HG03025 (cell line): ENCODE measurements around the gene FCAMR.

Experiments used
- ATAC-seq: cut with Tn5 transposase; IDR thresholded peaks from one replicate; pipeline ENCODE4 v1.9.1; 2021; ENCODE audit warnings: mild to moderate bottlenecking, moderate library complexity; ENCODE audit not compliant: unreplicated experiment, low FRiP score

Gene FCAMR

DNA sequence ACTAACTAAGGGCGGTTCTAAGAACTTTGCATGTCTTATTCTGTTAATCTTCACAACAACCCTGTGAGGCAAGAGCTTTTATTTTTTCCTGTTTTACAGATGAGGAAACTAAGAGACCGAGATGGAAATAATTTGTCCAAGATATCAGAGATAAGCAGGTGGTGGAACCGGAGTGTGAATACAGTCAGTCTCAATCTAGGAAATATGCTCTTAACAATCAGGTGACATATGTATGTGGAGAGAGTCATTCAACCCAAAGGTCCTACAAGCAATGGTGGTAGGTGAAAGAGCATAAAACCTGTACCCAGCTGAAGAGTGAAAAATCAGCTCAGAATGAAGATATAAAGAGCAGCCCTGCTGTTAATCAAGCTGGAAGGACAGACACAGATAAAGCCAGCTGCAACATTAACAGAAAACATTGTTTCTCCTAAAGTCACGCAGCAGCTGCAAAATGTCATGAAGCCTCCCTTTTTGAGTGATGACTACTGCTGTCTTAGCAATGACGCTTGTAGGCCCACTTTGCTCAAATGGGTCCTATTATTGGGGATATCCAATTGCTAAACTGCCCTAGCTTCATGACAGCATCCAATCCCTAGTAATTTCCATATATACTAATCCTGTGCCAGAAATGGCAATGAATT, 30.5 kb upstream of the FCAMR start:
- no peak for ATAC-seq

- no peak for ATAC-seq
These were observed 28.6 kb upstream of the FCAMR start for GRCh38 chr1:206998816-206999215.

DNA sequence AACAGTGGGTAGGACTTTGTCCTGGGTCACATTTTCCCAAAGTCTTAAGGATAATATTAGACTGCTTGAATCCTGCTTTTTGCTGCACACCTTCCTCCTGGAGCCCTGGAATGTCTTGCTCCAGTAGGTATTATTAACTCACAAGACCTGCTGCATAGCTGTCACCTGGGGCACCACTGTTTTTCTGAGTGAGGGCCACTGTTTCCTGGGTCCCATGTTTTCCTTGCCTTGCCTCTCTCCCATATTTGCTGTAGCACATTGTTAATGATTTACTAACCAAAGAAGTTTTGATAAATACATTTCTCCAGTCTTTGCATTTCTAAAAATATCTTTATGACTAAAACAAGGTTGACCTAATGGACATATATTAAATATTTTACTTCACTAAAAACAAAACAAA, 22.5 kb upstream of the FCAMR start:
- ATAC-seq: no peak

DNA sequence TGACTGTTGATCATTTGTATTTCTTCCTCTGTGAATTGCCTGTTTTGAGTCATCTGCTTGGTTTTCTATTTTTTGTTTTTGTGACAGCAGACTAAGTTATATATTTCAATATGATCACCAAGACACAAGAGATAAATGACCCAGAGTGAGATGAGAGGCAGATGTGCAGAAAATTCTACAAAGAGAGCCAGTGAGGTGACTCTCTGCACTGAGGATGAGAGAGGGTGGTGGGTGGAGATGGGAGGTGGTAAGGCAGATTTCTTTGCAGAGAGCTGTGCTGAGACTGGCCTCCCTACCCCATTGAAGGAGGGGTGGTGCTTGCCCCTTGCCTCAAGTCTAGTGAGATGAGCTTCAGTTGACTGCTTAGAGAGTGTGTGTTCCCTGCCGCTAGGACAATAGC, 17.6 kb upstream of the FCAMR start:
- ATAC-seq: no peak

DNA sequence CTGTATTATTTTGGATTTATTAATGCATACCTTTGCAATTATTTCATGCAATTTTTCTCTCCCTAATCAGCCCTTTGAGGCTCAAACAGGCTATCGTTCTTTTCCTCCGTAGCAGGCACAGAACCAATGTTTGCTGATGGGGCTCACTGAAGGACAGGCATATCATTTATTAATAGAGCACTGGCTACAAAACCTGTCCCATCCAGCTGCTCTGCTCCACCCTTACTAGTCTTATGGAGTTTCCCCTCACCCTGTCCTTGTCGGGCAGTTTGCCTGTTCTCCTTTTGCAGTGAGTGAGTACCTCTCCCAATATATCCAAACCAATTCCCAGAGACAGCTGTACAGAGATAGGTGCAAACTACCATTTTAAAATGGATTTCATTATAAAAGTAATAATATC, 16.6 kb upstream of the FCAMR start:
- ATAC-seq: no peak

GRCh38 chr1:206986402-206986801, 16.1 kb upstream of the FCAMR start:
- ATAC-seq: no peak

- no peak for ATAC-seq
These were observed 15.0 kb upstream of the FCAMR start for GRCh38 chr1:206985162-206985749.

- ATAC-seq: no peak
These were observed 12.0 kb upstream of the FCAMR start for GRCh38 chr1:206982216-206982615.

GRCh38 chr1:206979379-206980043, 9.3 kb upstream of the FCAMR start:
- ATAC-seq: no peak

DNA sequence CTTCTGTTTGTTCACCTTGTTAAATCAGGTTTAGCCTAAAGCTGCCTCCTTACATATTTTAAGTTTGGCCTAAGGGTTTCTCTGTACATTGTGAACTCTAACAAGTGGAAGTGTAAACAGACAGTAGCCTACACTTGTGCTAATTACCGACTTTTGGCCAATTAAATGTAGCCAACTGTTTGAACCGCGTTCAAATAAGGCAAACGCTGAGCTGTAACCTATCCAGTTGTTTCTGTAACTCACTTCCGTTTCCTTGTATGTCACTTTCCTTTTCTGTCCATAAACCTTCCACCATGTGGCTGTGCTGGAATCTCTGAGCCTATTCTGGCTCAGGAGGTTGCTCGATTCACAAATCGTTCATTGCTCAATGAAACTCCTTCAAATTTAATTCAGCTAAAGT, 8.0 kb upstream of the FCAMR start:
- no peak for ATAC-seq

DNA sequence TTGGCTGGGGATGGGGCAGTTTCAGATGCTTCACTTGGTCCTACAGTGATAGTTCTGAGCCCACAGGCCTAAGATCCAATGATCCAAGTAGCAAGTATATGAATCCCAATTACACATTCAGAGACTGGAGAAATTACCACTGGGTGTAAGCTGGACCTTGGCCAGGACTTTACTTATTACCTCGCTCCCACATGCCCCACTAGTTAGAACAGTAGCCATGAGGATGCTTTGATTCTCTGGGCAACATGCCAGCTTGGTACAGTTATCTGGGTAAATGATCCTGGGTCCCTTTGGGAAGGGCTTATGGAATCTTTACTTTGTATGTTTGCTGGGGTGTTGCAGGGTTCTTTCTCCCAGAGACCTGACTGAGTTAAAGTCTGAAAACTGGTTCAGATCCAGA, 5.0 kb upstream of the FCAMR start:
- no peak for ATAC-seq

DNA sequence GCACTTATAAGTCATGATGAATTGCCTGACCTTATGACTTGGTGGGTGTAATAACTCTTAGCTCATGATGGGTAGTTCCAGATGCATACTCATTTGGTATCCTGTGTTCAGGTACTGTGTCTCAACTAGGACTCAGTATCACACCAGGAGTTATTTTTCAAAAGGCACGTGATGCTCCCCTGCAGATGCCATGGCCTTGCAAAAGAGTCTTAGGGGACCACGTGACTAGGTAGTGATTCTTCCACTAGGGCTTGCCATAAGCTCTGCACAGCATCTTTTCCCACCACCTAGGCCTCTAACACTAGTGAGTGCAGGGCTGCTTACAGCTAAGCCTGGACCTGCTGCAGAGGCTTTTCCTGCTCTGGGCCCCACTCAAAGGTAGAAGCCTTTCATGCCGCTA, 3.9 kb upstream of the FCAMR start:
- no peak for ATAC-seq

DNA sequence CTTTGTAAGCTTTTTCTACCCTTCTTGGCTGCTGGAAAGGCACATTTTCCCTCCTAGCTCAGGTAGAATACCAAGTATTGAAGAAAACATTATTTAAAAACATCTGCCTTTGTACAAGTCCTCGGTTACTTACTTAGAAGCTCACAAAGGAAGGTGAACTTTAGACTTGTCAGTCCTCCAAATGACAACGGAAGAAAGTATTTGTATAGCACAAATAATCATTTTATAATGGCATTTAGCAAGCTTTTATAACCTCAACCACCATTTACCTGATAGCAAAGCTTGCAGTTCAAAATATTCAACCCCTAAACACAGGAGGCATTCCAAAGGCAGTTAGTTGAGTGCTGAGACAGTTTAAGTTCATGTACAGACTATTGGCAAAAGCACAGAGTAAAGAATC, 2.5 kb upstream of the FCAMR start:
- ATAC-seq: no peak

- no peak for ATAC-seq
These were observed 882 bp upstream of the FCAMR start for GRCh38 chr1:206971029-206971655.

DNA sequence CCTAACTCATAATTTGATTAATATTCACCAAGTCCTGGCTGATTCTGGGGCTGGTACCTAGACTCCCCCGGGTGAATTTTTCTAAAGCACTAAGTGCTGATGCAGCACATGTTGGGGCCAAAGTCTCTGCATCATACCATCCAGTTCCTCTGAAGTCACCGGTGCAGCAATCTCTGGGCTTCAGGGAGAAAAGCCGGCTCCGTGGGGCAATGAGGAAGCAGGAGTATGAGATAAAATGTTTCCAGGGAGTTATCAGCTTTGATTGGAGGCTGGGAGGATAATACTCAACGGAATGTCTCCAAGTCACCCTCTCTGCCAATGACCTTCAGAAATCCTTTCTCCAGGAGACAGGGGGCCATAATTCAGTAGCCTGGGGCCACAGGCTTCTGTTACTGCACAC, 1.2 kb downstream of the FCAMR start:
- ATAC-seq: no peak

DNA sequence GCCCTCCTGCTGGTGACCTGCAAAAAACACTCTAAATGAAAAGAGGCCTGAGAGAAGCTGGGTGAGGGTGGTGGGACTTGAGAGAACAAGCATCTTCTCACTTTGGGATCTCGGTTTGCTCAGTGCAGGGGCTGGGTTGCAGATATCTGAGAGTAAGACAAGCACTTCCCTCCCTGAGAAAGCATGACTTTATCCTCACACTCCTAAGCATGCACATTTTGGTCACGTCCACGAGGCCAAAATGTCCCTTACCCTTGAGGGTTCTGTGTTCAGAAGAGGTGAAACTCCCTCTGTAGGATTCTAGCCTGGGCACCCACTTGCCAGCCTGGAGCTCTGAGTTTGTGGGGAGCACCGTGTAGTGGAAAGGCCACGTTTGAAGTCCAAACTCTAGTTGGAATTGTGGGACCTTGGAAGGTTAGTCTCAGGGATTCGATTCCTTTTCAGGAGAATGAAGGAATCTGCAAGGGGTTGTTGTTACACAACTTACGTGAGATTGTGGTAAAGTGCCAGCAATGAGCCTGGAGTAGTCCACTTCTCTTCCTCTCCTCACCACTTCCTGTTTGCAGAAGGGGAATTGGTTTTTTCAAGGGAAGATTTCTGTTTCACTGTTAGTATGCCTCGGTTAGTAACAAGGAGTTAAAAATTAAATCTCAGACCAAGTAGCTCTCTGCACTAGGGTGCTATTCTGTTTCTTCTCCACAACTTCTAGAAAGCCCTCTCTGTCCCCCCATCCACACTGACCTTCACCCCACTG, 3.0 kb downstream of the FCAMR start:
- ATAC-seq: no peak

DNA sequence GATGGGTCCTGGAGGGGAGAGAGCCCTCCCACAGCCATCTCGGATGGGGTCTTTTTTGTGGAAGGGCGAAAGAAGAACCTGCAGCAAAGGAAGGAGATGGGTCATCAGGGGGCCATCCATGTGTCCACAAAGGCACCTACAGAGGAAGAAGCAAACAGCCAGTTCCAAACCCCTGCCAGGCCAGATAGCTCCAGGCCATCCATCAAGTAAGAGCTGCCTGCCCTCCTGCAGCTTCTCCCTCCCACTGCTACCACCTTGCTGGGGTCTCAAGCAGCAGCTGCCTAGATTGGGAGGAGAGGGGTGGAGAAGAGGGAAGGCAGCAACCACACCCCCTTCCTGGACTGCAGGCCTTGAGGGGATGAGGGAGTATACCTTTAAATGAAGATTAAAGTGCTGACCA, 4.5 kb downstream of the FCAMR start:
- ATAC-seq: no peak

- ATAC-seq: no peak
These were observed 6.5 kb downstream of the FCAMR start for GRCh38 chr1:206963740-206964139.

DNA sequence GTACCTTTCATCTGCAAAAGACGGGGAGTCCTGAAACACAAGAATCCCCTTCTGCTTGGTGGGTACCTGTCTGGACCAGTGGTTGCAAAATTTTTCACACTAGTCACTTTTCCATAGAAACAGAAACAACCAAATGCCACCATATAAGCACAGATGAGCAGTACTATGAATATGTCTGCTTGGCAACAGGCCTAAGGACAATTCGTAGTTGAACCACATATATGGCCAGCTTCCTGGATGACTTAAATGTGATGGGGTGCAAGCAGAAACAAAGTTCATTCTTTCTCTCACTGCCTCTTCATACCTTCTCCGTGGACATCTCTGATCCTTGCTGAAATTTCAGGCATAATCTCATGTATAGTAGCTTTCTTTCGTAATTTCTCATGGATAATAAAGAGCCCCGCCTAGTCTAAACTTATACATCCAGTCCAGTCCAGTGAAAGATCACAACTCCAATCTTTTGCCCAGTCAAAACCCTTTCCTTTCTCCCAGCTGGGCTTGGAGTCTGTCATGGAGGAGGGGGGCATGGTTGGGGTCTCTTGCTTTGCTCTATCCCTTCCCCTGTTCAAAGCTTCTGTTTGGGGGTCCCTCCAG, 7.0 kb downstream of the FCAMR start:
- ATAC-seq: no peak

GRCh38 chr1:206962272-206962671, 8.0 kb downstream of the FCAMR start:
- ATAC-seq: no peak

GRCh38 chr1:206961668-206962067, 8.6 kb downstream of the FCAMR start:
- no peak for ATAC-seq
